Fibroblast of lung (primary cell): ENCODE data around the gene PLXNA2. TPM values are rescaled to one million over a fixed set of nuclear protein-coding genes. Genes with fewer than 3 reads are reported as not detected.

Experiments used
- DNase-seq, 2 donors: peaks; one replicate each; pipeline versions ENCODE4 v3.0.0 to v3.0.0-alpha.2; 2010; ENCODE audit warnings: low read depth in 2 of 2
- H2AFZ ChIP-seq: 2 replicates; pipeline ENCODE4 v1.5.1; 2012; ENCODE audit warnings: low read length, control low read depth, inconsistent platforms
- H3K27ac ChIP-seq: 2 replicates; pipeline ENCODE4 v1.5.1; 2011; ENCODE audit warnings: low read length, control low read depth; ENCODE audit not compliant: insufficient read depth
- H3K27me3 ChIP-seq: 2 replicates; pipeline ENCODE4 v1.5.1; 2011; ENCODE audit warnings: mild to moderate bottlenecking, low read length; ENCODE audit not compliant: control insufficient read depth, insufficient read depth
- H3K36me3 ChIP-seq: 2 replicates; pipeline ENCODE4 v1.5.1; 2011; ENCODE audit warnings: low read length; ENCODE audit not compliant: control insufficient read depth, insufficient read depth
- H3K4me1 ChIP-seq: 2 replicates; pipeline ENCODE4 v1.5.1; 2011; ENCODE audit warnings: low read length; ENCODE audit not compliant: control insufficient read depth, insufficient read depth; ENCODE audit errors: extremely low read depth
- H3K4me2 ChIP-seq: 2 replicates; pipeline ENCODE4 v1.5.1; 2011; ENCODE audit warnings: low read length, control low read depth; ENCODE audit not compliant: insufficient read depth; ENCODE audit errors: extremely low read depth
- H3K4me3 ChIP-seq, 4 experiments: fragments of 200-600 bp in 1 of 4; sonication (generic) in 1 of 4; replicated peaks in 1 of 4; 2 replicates each; pipeline ENCODE4 v1.5.1; 2011 to 2016; ENCODE audit warnings: low read length in 4 of 4, low read depth in 3 of 4, mild to moderate bottlenecking in 3 of 4, control low read depth in 2 of 4, inconsistent platforms in 1 of 4, mixed read lengths in 1 of 4; ENCODE audit not compliant: insufficient read depth in 1 of 4; ENCODE audit errors: control extremely low read depth in 1 of 4
- H3K79me2 ChIP-seq: 2 replicates; pipeline ENCODE4 v1.5.1; 2012; ENCODE audit warnings: mild to moderate bottlenecking, low read length, inconsistent platforms; ENCODE audit not compliant: control insufficient read depth, insufficient read depth
- H3K9ac ChIP-seq: 2 replicates; pipeline ENCODE4 v1.5.1; 2011; ENCODE audit warnings: mild to moderate bottlenecking, low read length, control low read depth; ENCODE audit not compliant: insufficient read depth
- H3K9me3 ChIP-seq: 2 replicates; pipeline ENCODE4 v1.5.1; 2012; ENCODE audit warnings: low read depth, low read length; ENCODE audit not compliant: control insufficient read depth, insufficient read depth
- H4K20me1 ChIP-seq: 2 replicates; pipeline ENCODE4 v1.5.1; 2011; ENCODE audit warnings: low read length; ENCODE audit not compliant: control insufficient read depth, insufficient read depth; ENCODE audit errors: extremely low read depth
- EZH2 ChIP-seq: IDR thresholded peaks from 2 replicates; pipeline ENCODE4 v1.5.1; 2012; ENCODE audit warnings: low read length, control low read depth, mild to moderate bottlenecking; ENCODE audit errors: missing control alignments
- polyA plus RNA-seq, 2 donors: library from polyadenylated mRNA; depleted of rRNA in 1 of 2; stranded (reverse) in 1 of 2; unstranded in 1 of 2; fragments of >200 nt; gene quantifications; 2 replicates each; pipeline ENCODE4 v1.2.1, GENCODE V29; 2011 to 2012; ENCODE audit warnings: missing spikeins in 1 of 2
- total RNA-seq: library from RNA; depleted of rRNA; stranded (reverse); fragments of >200 nt; gene quantifications from 2 replicates; pipeline ENCODE4 v1.2.1, GENCODE V29; 2014
- TF ChIP-seq, protein P1 (sequence below), 2 donors: IDR thresholded peaks in 1 of 2; conservative IDR thresholded peaks in 1 of 2; 1 replicate in 1 of 2; 2 replicates in 1 of 2; pipeline ENCODE4 v1.5.1; 2011 to 2012; ENCODE audit warnings: low read length in 2 of 2, control low read depth in 1 of 2, inconsistent platforms in 1 of 2, low read depth in 1 of 2, mild to moderate bottlenecking in 1 of 2

PLXNA2 gene
- total and polyA plus RNA-seq, 2 donors (not counting 1 experiment from before 2014, with no cell fraction given): 0.43 to 2.0 TPM

- Histone ChIP-seq H3K36me3 (no peaks in the 10 kb centered on the region), H3K9me3 (no peaks in the 10 kb centered on the region), H3K27ac (no peak overlapping the region), H3K27me3 (peaks cover 2% of the 10 kb centered on the region), H3K4me2 (no peak overlapping the region), H3K79me2 (no peaks in the 10 kb centered on the region), H3K4me1 (no peaks in the 10 kb centered on the region), H2AFZ (no peak overlapping the region), H4K20me1 (no peaks in the 10 kb centered on the region), H3K4me3 (no peak overlapping the region), H3K9ac (no peak overlapping the region)
- TF ChIP-seq, protein P1, sequence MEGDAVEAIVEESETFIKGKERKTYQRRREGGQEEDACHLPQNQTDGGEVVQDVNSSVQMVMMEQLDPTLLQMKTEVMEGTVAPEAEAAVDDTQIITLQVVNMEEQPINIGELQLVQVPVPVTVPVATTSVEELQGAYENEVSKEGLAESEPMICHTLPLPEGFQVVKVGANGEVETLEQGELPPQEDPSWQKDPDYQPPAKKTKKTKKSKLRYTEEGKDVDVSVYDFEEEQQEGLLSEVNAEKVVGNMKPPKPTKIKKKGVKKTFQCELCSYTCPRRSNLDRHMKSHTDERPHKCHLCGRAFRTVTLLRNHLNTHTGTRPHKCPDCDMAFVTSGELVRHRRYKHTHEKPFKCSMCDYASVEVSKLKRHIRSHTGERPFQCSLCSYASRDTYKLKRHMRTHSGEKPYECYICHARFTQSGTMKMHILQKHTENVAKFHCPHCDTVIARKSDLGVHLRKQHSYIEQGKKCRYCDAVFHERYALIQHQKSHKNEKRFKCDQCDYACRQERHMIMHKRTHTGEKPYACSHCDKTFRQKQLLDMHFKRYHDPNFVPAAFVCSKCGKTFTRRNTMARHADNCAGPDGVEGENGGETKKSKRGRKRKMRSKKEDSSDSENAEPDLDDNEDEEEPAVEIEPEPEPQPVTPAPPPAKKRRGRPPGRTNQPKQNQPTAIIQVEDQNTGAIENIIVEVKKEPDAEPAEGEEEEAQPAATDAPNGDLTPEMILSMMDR (conservative IDR thresholded peaks at IDR 0.05 in 1 of 2, IDR thresholded peaks at IDR 0.05 in 1 of 2; ENCODE audit: low read depth in 1 of 2, low read length in 2 of 2): no peak
- no peak for TF ChIP-seq EZH2
- DNase-seq: no peak
Measured at GRCh38 chr1:207978441-207978840, 265.7 kb downstream of the PLXNA2 start.

DNA sequence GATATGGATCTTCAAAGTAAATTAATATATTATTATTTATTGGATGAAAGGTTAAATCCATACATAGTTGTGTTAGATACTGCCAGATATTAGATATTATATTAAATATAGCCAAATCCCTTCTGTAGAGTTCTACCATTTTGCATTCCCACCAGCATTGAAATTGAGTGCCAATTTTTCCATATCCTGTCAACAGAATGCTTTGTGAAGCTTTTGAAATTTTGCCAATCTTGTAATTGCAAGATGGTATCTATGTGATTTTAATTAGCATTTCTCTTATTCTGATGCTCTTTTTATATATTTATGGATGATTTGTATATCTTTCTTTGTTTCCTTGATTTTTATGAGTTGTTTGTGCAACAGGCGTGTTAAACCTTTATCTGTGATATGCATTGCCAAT is 266.3 kb downstream of the PLXNA2 start:
- peaks cover 2% of the 10 kb centered on the region for H3K27me3 ChIP-seq
- no peaks in the 10 kb centered on the region for H3K79me2 ChIP-seq
- no peaks in the 10 kb centered on the region for H4K20me1 ChIP-seq
- no peaks in the 10 kb centered on the region for H3K9me3 ChIP-seq
- DNase-seq: no peak
- H2AFZ ChIP-seq: no peak overlapping the region
- no peaks in the 10 kb centered on the region for H3K36me3 ChIP-seq
- H3K27ac ChIP-seq: no peak overlapping the region
- H3K9ac ChIP-seq: no peak overlapping the region
- TF ChIP-seq, protein P1 (conservative IDR thresholded peaks at IDR 0.05 in 1 of 2, IDR thresholded peaks at IDR 0.05 in 1 of 2; ENCODE audit: low read depth in 1 of 2, low read length in 2 of 2): no peak
- TF ChIP-seq EZH2: no peak
- no peak overlapping the region for H3K4me3 ChIP-seq
- H3K4me2 ChIP-seq: no peak overlapping the region
- H3K4me1 ChIP-seq: no peaks in the 10 kb centered on the region

DNA sequence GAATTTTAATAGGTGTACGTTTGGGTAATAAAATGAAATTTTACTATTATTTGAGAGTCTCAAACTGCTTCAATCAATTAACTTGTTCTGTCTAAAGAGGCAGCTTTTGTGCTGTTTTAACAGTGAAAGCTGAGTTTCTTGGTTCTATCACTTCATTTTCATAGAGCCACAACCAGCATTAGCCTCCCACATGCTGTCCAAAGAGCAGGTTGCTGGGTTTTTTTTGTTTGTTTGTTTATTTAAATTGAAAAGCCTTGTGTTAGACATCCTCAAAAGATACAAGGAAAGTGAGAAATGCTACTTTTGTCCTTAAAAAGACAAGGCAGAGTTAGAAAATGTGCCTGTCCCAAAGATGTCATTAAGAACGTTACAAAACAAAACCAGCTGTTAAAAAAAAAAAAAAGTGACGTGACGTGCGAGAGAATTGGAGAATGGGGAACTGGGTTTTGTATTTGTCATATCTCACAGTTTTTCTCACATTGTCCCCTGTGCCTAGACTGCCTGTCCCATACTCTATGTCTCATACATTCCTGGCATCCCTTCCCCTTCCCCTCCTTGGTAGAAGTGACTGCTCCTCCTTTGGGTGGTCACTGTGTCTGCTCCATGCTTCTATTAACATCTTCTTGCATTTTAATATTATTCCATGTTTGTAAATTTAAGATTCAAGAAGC is 270.2 kb downstream of the PLXNA2 start:
- H3K36me3 ChIP-seq: no peaks in the 10 kb centered on the region
- DNase-seq: no peak
- no peaks in the 10 kb centered on the region for H3K4me1 ChIP-seq
- H3K9me3 ChIP-seq: no peaks in the 10 kb centered on the region
- H3K4me3 ChIP-seq: no peak overlapping the region
- no peaks in the 10 kb centered on the region for H3K79me2 ChIP-seq
- H3K27ac ChIP-seq: no peak overlapping the region
- TF ChIP-seq, protein P1 (conservative IDR thresholded peaks at IDR 0.05 in 1 of 2, IDR thresholded peaks at IDR 0.05 in 1 of 2; ENCODE audit: low read depth in 1 of 2, low read length in 2 of 2): no peak
- no peak for TF ChIP-seq EZH2
- H3K9ac ChIP-seq: no peak overlapping the region
- H4K20me1 ChIP-seq: no peaks in the 10 kb centered on the region
- no peaks in the 10 kb centered on the region for H3K27me3 ChIP-seq
- no peak overlapping the region for H2AFZ ChIP-seq
- H3K4me2 ChIP-seq: no peak overlapping the region
